Measurements from ENCODE around the gene GALNTL6. TPM values are rescaled to one million over a fixed set of nuclear protein-coding genes. Genes with fewer than 3 reads are reported as not detected.

Gene GALNTL6
- total and polyA plus RNA-seq, 2 donors (not counting 3 experiments of a cell fraction or from before 2014, with no cell fraction given), result not detected

DNA sequence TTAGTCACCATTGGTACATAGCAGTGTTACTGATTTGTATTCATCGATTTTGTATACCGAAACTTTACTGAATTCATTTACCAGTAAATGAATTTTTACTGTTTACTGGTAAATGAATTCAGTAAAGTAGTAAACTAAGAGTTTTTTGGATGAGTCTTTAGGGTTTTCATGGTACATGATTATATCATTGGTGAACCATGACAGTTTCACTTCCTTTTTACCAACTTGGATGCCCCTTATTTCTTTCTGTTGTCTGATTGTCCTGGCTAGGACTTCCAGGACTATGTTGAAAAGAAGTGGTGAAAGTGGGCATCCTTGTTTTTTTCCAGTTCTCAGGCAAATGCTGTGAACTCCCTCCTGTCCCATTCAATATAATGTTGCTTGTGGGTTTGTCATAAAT lies 494.9 kb downstream of the GALNTL6 start:
- Histone ChIP-seq H3K4me3 (replicated peaks in 1 of 3; ENCODE audit: insufficient read depth in 1 of 3, low read depth in 1 of 3, low read length in 3 of 3) (no peak overlapping the region), H3K27ac (ENCODE audit: insufficient read depth, low read depth, low read length) (no peak overlapping the region), H2AFZ (ENCODE audit: low read depth, low read length) (no peak overlapping the region), H3K36me3 (ENCODE audit: control insufficient read depth in 2 of 2, extremely low read depth in 1 of 2, insufficient read depth in 2 of 2, low read length in 2 of 2) (no peaks in the 10 kb centered on the region), H3K79me2 (ENCODE audit: control insufficient read depth, insufficient read depth, low read length) (no peaks in the 10 kb centered on the region), H3K4me2 (ENCODE audit: insufficient read depth, low read length) (no peak overlapping the region), H3K27me3 (ENCODE audit: control insufficient read depth in 2 of 2, insufficient read depth in 2 of 2, low read length in 2 of 2) (no peaks in the 10 kb centered on the region), H3K9ac (replicated peaks; ENCODE audit: extremely low read depth, insufficient read depth, low read length) (no peak overlapping the region), H3K4me1 (ENCODE audit: control insufficient read depth, extremely low read depth, insufficient read depth, low read length) (no peaks in the 10 kb centered on the region), H4K20me1 (replicated peaks; ENCODE audit: control insufficient read depth, extremely low read depth, insufficient read depth, low read length) (no peaks in the 10 kb centered on the region), H3K9me3 (replicated peaks; ENCODE audit: control insufficient read depth, insufficient read depth, low read length) (no peaks in the 10 kb centered on the region), H3K9me1 (replicated peaks; ENCODE audit: control insufficient read depth, extremely low read depth, insufficient read depth, low read length) (no peaks in the 10 kb centered on the region)
- TF ChIP-seq, protein P1, sequence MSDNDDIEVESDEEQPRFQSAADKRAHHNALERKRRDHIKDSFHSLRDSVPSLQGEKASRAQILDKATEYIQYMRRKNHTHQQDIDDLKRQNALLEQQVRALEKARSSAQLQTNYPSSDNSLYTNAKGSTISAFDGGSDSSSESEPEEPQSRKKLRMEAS (IDR thresholded peaks at IDR 0.05; ENCODE audit: insufficient read depth, insufficient read length), result no peak
- no peak for TF ChIP-seq FOS (IDR thresholded peaks at IDR 0.05; ENCODE audit: borderline replicate concordance, insufficient read depth, low read length)
- no peak for TF ChIP-seq POLR2AphosphoS5 (IDR thresholded peaks at IDR 0.05; ENCODE audit: insufficient read depth, low read depth, low read length)
- TF ChIP-seq, protein P2, sequence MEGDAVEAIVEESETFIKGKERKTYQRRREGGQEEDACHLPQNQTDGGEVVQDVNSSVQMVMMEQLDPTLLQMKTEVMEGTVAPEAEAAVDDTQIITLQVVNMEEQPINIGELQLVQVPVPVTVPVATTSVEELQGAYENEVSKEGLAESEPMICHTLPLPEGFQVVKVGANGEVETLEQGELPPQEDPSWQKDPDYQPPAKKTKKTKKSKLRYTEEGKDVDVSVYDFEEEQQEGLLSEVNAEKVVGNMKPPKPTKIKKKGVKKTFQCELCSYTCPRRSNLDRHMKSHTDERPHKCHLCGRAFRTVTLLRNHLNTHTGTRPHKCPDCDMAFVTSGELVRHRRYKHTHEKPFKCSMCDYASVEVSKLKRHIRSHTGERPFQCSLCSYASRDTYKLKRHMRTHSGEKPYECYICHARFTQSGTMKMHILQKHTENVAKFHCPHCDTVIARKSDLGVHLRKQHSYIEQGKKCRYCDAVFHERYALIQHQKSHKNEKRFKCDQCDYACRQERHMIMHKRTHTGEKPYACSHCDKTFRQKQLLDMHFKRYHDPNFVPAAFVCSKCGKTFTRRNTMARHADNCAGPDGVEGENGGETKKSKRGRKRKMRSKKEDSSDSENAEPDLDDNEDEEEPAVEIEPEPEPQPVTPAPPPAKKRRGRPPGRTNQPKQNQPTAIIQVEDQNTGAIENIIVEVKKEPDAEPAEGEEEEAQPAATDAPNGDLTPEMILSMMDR (IDR thresholded peaks at IDR 0.05; ENCODE audit: extremely low read depth in 1 of 2, insufficient read depth in 1 of 2, low read depth in 1 of 2, low read length in 2 of 2), result no peak
- intact Hi-C loops (cut with micrococcal nuclease) (no loop called here), dilution Hi-C loops (cut with MboI; ENCODE audit: extremely low pct_ligation_motif_present, low sequenced_read_pairs) (no loop called here)
- no peak for FAIRE-seq
- POLR2A ChIA-PET, result no interaction called here
- no TSS peak for BruUV-seq (replicated peaks)
- no peak for DNase-seq (ENCODE audit: low read depth, low spot score)
- CTCF ChIA-PET, result no interaction called here

DNA sequence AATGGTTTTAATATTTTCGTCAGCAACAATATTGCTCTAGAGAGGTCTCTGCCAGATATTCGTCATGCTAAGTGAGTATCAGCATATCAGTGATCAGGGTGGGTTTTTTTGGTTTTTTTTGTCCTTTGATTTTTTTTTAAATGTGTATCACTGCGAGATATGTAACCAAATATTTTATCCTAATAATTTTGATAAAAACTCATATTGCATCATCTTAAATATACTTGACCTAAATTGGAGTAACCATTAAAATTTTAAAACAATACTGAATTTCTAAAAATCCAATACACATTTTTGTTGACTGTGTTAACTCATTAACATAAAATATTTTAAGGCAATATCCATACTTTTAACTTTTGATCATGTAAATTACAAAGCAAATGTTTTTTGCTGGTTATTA lies 498.5 kb downstream of the GALNTL6 start:
- Histone ChIP-seq H3K9me3 (replicated peaks; ENCODE audit: control insufficient read depth, insufficient read depth, low read length) (no peaks in the 10 kb centered on the region), H3K27ac (ENCODE audit: insufficient read depth, low read depth, low read length) (no peak overlapping the region), H2AFZ (ENCODE audit: low read depth, low read length) (no peak overlapping the region), H3K27me3 (ENCODE audit: control insufficient read depth in 2 of 2, insufficient read depth in 2 of 2, low read length in 2 of 2) (no peaks in the 10 kb centered on the region), H3K9me1 (replicated peaks; ENCODE audit: control insufficient read depth, extremely low read depth, insufficient read depth, low read length) (no peaks in the 10 kb centered on the region), H3K79me2 (ENCODE audit: control insufficient read depth, insufficient read depth, low read length) (no peaks in the 10 kb centered on the region), H3K9ac (replicated peaks; ENCODE audit: extremely low read depth, insufficient read depth, low read length) (no peak overlapping the region), H3K4me3 (replicated peaks in 1 of 3; ENCODE audit: insufficient read depth in 1 of 3, low read depth in 1 of 3, low read length in 3 of 3) (no peak overlapping the region), H3K4me1 (ENCODE audit: control insufficient read depth, extremely low read depth, insufficient read depth, low read length) (no peaks in the 10 kb centered on the region), H3K4me2 (ENCODE audit: insufficient read depth, low read length) (no peak overlapping the region), H4K20me1 (replicated peaks; ENCODE audit: control insufficient read depth, extremely low read depth, insufficient read depth, low read length) (no peaks in the 10 kb centered on the region), H3K36me3 (ENCODE audit: control insufficient read depth in 2 of 2, extremely low read depth in 1 of 2, insufficient read depth in 2 of 2, low read length in 2 of 2) (no peaks in the 10 kb centered on the region)
- POLR2A ChIA-PET, result no interaction called here
- dilution Hi-C loops (cut with MboI; ENCODE audit: extremely low pct_ligation_motif_present, low sequenced_read_pairs), result no loop called here
- BruUV-seq (replicated peaks), result no TSS peak
- CTCF ChIA-PET, result no interaction called here
- TF ChIP-seq POLR2A (IDR thresholded peaks at IDR 0.05; ENCODE audit: low read depth, low read length), result no peak
- no peak for TF ChIP-seq MYC (IDR thresholded peaks at IDR 0.05; ENCODE audit: low read depth, low read length)
- TF ChIP-seq, protein P1 (IDR thresholded peaks at IDR 0.05; ENCODE audit: insufficient read depth, insufficient read length), result no peak
- TF ChIP-seq GATA2 (IDR thresholded peaks at IDR 0.05; ENCODE audit: insufficient read depth, insufficient read length, low read depth, low read length), result no peak
- TF ChIP-seq, protein P2 (IDR thresholded peaks at IDR 0.05; ENCODE audit: extremely low read depth in 1 of 2, insufficient read depth in 1 of 2, low read depth in 1 of 2, low read length in 2 of 2), result no peak
- TF ChIP-seq JUN (IDR thresholded peaks at IDR 0.05; ENCODE audit: borderline replicate concordance, insufficient read depth, insufficient read length, low read depth), result no peak
- no peak for TF ChIP-seq EZH2 (IDR thresholded peaks at IDR 0.05; ENCODE audit: borderline replicate concordance, low read depth, low read length, severe bottlenecking)
- no peak for TF ChIP-seq FOS (IDR thresholded peaks at IDR 0.05; ENCODE audit: borderline replicate concordance, insufficient read depth, low read length)
- TF ChIP-seq POLR2AphosphoS5 (IDR thresholded peaks at IDR 0.05; ENCODE audit: insufficient read depth, low read depth, low read length), result no peak
- no peak for FAIRE-seq
- no peak for DNase-seq (ENCODE audit: low read depth, low spot score)
- intact Hi-C loops (cut with micrococcal nuclease), result no loop called here

Measured in endothelial cell of umbilical vein (primary cell).